Raji (cell line): Measurements from ENCODE around the gene ASPSCR1.

ENCODE experiments used
- POLR2A ChIP-seq: IDR thresholded peaks from 2 replicates; pipeline ENCODE4 v1.6.1; 2011; ENCODE audit warnings: low read depth, low read length, control low read depth; ENCODE audit not compliant: insufficient read depth

Gene ASPSCR1

GRCh38 chr17:81996757-81997441 lies 19.5 kb downstream of the ASPSCR1 start:
- no peak for TF ChIP-seq POLR2A

DNA sequence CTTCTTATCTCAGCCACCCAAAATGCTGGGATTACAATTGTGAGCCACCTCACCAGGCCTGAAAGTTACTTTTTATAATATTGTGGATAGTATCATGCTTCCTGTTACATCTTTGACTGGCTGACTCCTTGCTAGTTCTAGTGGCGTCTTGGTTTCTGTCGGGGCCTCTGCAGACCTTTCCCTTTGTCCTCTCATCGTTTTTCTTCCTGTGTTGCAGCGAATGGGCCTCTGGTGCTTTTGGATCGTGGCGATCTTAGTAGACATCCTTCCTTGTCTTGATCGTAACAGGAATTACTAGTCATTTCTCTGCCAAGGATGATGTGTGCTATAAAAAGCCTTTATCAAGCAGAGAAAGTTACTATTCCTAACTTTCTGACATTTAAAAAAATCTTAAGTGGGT lies 20.8 kb downstream of the ASPSCR1 start:
- no peak for TF ChIP-seq POLR2A

GRCh38 chr17:81998691-81999438 lies 21.4 kb downstream of the ASPSCR1 start:
- TF ChIP-seq POLR2A = no peak

DNA sequence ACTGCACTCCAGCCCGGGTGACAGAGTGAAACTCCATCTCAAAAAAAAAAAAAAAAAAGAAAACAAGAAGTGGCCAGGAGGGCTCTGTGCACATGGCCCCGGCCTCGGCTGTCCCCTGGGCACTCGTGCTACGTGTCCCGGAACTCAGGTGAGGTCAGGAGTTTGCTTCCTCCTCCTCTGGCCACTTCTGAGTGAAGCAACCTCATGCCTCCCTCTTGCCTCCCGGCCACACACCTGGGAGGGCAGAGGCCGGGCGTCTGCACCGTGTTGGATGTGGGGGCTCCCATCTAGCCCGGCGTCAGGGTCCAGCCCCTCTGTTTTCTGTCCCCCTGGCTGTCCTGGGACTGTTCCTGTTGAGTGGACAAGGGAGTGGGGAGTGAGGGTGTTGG lies 22.2 kb downstream of the ASPSCR1 start:
- no peak for TF ChIP-seq POLR2A

- TF ChIP-seq POLR2A = no peak
These were observed 22.8 kb downstream of the ASPSCR1 start for GRCh38 chr17:81999976-82000802.

DNA sequence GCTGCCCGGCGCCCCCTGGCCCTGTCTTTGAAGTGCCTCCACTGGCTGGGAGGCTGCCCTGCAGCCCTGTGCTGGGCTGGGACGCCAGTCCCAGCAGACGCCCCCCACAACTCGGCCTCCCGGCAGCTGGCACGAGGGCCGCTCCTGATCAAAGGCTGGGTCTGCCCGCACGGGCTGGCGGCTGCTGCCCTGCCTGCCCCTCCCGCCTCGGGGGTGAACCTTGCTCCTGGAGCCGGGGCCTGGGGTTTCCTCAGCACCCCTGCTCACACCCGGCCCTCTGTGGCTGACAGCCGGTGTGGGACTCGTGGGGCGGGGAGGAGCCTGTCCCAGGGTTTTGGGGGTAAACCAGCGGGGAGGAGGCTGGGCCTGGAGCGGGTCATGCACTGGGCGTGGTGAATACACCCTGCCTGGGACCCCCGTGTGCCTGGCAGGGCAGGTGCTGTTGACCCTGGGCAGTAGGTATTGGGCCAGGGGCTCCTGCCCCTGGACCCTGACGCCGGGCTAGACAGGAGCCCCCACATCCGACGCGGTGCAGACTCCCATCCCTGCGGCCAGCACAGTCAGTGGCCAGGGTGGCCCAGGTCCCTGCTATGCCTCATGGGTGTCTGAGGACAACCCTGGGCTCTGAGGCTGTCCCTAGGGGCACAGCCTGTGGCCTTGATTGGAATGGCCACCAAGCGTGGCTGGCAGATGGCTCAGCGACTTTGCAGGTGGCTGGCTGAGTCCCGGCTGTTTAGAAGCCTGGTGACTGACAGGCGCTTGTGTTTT lies 23.6 kb downstream of the ASPSCR1 start:
- TF ChIP-seq POLR2A = no peak

DNA sequence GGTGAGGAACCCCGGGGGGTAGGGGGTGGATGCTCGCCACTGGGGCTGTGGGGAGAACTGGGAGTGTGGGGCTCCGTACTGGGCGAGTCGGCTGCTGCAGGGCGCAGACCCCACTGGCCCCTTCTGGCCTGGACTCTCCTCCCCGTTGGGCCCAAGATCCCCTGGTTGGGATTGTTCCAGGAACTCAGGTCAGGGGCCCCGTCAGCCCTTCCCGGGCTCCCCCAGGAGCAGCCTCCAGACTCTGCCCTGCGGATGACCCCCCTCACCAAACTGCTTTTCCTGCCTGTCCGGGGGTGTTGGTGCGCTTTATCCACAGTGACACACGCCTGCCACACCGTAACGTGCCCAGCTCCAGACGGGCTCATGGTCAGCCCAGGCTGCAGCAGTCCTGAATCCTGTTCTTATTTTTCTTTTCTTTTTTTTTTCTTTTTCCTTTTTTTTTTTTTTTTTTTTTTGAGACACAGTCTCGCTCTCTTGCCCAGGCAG lies 24.2 kb downstream of the ASPSCR1 start:
- TF ChIP-seq POLR2A = no peak

DNA sequence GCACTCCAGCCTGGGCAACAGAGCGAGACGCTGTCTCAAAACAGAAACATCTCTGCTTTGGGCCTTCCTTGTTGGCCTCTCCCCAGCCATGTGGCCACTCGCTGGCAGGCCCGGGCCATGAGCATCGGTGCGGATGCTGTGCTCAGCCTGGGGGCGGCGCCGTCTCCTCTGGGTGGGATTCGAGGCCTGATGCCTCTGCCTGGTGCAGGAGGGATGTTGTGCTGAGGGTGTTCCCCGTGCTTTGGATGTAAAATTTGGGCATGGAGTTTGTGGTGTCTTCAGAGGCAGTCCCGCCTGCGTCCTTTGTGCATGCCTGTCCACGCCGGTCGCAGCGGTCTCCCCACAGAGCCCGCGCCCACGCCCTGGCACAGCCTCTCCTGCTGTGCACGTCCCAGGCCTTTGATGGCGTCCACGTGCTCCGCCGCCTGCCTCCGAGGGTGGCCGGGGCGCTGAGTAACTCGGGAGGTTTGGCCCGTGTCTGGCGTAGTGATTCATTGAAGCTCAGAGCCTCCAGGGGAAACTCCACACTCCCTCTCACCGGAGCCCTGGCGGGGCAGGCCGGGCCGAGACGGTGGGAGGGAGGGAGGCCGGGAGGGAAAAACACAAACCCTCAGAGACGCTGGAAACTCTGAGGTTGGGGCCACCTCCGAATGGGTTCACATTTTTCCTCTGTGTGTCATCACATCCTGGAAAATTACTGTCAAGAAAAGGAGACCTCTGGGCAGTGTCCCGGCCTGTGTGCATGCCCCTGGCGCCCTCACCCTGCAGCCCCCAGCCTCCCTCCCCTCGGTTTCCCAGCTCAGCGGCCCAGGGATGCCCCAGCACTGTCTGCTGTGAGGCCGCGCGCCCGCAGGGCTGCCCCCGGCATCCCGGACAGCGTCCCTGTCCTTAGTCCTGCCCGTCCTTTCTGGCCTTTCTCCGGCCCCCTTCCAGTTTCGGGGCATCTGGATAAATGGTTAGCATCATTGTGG lies 26.3 kb downstream of the ASPSCR1 start:
- TF ChIP-seq POLR2A = no peak

- no peak for TF ChIP-seq POLR2A
These were observed 27.4 kb downstream of the ASPSCR1 start for GRCh38 chr17:82004517-82005455.

DNA sequence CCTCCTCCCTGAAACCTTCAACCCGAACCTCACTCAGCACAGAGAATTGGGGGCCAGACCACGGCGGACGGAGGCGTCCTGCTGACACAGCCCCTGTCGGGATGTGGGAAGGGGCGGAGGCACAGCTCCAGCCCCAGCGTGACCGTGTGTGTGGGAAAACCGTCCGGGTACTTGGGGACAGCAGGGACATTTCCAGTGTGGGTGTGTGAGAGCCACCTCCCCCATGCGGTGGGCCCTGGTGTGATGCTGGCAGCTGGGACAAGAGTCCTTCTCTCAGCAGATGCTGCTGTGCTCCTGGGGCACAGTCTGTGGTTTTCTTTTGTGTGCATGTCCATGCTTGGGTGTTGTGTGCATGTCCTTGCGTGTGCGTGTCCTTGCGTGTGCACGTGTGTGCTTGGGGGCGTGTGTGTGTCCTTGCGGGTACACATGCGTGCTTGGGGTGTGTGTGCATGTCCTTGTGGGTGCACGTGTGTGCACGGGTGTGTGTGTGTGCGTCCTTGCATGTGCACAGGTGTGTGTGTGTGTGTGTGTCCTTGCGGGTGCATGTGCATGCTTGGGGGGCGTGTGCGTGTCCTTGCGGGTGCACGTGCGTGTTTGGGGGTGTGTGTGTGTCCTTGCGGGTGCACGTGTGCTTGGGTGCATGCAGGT lies 28.4 kb downstream of the ASPSCR1 start:
- TF ChIP-seq POLR2A = no peak

GRCh38 chr17:82006468-82007227 lies 29.2 kb downstream of the ASPSCR1 start:
- TF ChIP-seq POLR2A = no peak

GRCh38 chr17:82007228-82007494 lies 29.7 kb downstream of the ASPSCR1 start:
- TF ChIP-seq POLR2A = no peak
